Activated naive CD8-positive, alpha-beta T cell (primary cell): ENCODE data around the gene DNAJC4.

Source experiments
- H3K27ac Mint-ChIP-seq: one replicate; pipeline ENCODE4 v1.8.0; 2021; ENCODE audit warnings: mixed read lengths
- H3K27me3 Mint-ChIP-seq: one replicate; pipeline ENCODE4 v1.8.0; 2021; ENCODE audit warnings: mixed read lengths
- H3K36me3 Mint-ChIP-seq: one replicate; pipeline ENCODE4 v1.8.0; 2021; ENCODE audit warnings: mixed read lengths
- H3K4me1 Mint-ChIP-seq: one replicate; pipeline ENCODE4 v1.8.0; 2021; ENCODE audit warnings: low read depth, mixed read lengths
- H3K4me3 Mint-ChIP-seq: one replicate; pipeline ENCODE4 v1.8.0; 2021; ENCODE audit warnings: mild to moderate bottlenecking, mixed read lengths
- H3K9me3 Mint-ChIP-seq: one replicate; pipeline ENCODE4 v1.8.0; 2021; ENCODE audit warnings: low read depth, mixed read lengths

Gene DNAJC4

DNA sequence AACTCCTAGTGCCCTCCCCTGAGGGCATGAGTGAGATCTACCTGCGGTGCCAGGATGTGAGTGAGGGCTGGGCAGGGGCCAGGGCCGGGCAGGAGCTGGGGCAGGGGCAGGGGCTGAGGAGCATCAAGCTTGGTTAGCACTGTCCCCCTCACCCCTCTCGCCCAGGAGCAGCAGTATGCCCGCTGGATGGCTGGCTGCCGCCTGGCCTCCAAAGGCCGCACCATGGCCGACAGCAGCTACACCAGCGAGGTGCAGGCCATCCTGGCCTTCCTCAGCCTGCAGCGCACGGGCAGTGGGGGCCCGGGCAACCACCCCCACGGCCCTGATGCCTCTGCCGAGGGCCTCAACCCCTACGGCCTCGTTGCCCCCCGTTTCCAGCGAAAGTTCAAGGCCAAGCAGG lies 10.1 kb upstream of the DNAJC4 start:
- H3K36me3 Mint-ChIP-seq: no peaks in the 10 kb centered on the region
- no peaks in the 10 kb centered on the region for H3K27me3 Mint-ChIP-seq
- H3K27ac Mint-ChIP-seq: no peak overlapping the region
- H3K4me1 Mint-ChIP-seq: peaks cover 7% of the 10 kb centered on the region
- no peaks in the 10 kb centered on the region for H3K9me3 Mint-ChIP-seq
- no peak overlapping the region for H3K4me3 Mint-ChIP-seq

DNA sequence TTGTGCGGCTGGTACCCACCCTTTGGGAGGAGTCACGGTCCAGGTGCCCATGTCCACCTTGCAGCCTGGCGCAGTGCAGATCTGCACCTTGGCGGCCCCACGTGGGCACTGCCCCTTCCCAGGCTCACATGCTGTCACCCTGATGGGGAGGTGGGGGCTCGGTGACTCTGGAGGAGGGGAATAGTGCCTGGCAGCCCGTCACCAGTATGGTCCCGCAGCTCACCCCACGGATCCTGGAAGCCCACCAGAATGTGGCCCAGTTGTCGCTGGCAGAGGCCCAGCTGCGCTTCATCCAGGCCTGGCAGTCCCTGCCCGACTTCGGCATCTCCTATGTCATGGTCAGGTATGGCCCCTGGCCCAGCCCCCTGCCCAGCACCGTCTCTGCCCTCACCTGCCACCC lies 9.6 kb upstream of the DNAJC4 start:
- Mint-ChIP-seq H3K4me1 (peaks cover 6% of the 10 kb centered on the region), H3K27ac (no peak overlapping the region), H3K4me3 (no peak overlapping the region), H3K9me3 (no peaks in the 10 kb centered on the region), H3K27me3 (no peaks in the 10 kb centered on the region), H3K36me3 (no peaks in the 10 kb centered on the region)

DNA sequence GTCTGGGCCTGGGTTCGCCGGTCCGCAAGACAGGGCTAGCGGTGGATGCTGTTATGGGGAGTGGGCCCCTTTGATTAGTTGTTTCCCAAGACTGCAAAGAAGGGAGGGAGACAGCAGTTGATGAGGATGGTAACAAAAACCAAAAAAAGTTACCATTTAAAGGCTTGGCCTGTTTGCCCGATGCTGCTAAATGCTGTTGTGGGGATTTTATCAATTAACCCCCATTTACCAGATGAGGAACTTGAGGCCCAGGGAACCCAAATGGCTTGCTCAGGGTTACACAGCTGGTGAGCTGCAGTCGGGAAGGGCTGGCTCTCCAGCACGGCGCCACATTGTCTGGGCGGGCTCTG lies 7.7 kb upstream of the DNAJC4 start:
- Mint-ChIP-seq H3K4me1 (peaks cover 9% of the 10 kb centered on the region), H3K27ac (no peak overlapping the region), H3K27me3 (no peaks in the 10 kb centered on the region), H3K4me3 (no peak overlapping the region), H3K36me3 (no peaks in the 10 kb centered on the region), H3K9me3 (no peaks in the 10 kb centered on the region)

DNA sequence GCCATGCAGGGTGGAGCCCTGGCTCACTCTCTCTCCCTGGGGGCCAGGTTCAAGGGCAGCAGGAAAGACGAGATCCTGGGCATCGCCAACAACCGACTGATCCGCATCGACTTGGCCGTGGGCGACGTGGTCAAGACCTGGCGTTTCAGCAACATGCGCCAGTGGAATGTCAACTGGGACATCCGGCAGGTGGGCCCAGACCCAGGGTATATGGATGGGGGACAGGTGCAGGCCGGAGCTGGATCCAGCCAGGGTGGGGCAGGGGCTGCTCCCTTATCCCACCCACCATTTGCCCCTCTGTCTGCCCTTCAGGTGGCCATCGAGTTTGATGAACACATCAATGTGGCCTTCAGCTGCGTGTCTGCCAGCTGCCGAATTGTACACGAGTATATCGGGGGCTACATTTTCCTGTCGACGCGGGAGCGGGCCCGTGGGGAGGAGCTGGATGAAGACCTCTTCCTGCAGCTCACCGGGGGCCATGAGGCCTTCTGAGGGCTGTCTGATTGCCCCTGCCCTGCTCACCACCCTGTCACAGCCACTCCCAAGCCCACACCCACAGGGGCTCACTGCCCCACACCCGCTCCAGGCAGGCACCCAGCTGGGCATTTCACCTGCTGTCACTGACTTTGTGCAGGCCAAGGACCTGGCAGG lies 7.2 kb upstream of the DNAJC4 start:
- no peaks in the 10 kb centered on the region for H3K9me3 Mint-ChIP-seq
- H3K36me3 Mint-ChIP-seq: no peaks in the 10 kb centered on the region
- H3K4me3 Mint-ChIP-seq: no peak overlapping the region
- no peaks in the 10 kb centered on the region for H3K27me3 Mint-ChIP-seq
- H3K27ac Mint-ChIP-seq: no peak overlapping the region
- peaks cover 10% of the 10 kb centered on the region for H3K4me1 Mint-ChIP-seq

DNA sequence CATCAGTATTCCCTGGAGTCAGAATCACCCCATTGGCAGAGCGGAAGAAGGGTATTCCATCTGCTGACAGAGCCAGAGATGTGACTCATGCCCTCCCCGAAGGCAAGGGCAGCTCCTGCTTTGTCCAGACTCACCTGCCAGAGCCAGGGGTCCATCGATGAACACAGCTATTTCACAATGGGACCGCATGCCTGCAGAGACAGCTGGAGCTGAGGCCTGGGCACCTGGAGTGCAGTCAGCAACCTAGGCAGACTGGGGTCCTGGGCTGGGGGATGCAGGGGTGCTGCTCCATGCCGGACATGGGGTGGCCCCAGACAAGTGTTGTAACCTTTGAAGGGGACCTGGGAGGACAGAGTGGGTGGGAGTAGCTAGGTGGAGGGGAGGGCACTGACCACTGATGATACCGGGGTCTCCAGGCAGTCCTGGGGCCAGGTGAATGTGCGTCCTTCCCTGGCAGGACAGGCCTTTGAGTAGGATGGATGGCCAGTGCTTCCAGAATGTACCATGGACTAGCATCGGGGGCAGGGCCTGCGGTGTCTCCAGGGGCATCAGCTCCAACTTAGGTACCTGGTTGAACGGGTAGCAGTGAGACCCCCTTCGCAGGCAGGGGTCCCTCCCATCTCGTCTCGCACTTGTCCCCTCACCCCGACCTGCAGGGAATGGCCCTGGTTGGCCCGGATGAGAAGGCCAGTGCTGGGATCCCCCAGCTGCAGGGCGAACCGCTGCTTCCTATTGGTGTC lies 6.0 kb upstream of the DNAJC4 start:
- H3K4me3 Mint-ChIP-seq: peak overlapping the region; percentile 88
- no peaks in the 10 kb centered on the region for H3K27me3 Mint-ChIP-seq
- H3K27ac Mint-ChIP-seq: no peak overlapping the region
- no peaks in the 10 kb centered on the region for H3K36me3 Mint-ChIP-seq
- H3K4me1 Mint-ChIP-seq: peaks cover 12% of the 10 kb centered on the region
- H3K9me3 Mint-ChIP-seq: no peaks in the 10 kb centered on the region

DNA sequence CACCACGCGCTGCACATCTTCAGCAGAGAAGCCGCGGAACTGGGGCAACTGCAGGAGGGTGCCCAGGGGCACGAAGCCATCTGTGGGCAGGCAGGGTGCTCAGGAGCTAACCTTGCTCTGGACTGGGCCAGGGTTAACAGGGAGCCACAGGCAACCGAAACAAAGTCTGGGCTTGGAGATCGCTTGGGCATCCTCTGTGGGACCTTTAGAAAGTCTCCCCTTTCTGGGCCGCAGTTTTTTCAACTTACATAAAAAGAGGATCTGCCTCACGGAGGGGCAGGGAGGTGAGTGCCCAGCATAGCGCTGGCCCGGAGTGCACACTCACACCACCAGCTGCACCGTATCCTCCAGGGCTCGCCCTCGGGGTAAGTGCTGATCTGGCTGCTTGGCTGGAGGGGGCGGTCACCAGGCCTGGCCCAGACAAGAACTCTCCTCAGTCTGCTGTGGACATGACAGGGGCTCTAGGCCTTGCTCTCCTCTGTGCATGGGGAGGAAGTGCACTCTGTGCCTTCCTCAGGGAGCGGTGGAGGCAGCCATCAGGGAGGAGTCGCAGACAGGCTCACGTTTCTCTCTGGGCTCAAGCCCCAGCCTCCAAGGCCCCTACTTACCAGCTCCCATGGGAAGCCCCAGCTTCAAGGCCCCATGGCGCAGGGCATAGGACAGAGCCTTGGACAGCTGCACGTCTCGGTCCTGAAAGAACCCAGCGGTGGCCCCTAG lies 5.3 kb upstream of the DNAJC4 start:
- Mint-ChIP-seq H3K4me1 (peaks cover 20% of the 10 kb centered on the region), H3K27ac (no peak overlapping the region), H3K27me3 (no peaks in the 10 kb centered on the region), H3K36me3 (no peaks in the 10 kb centered on the region), H3K9me3 (no peaks in the 10 kb centered on the region), H3K4me3 (peak overlapping the region; percentile 88)

DNA sequence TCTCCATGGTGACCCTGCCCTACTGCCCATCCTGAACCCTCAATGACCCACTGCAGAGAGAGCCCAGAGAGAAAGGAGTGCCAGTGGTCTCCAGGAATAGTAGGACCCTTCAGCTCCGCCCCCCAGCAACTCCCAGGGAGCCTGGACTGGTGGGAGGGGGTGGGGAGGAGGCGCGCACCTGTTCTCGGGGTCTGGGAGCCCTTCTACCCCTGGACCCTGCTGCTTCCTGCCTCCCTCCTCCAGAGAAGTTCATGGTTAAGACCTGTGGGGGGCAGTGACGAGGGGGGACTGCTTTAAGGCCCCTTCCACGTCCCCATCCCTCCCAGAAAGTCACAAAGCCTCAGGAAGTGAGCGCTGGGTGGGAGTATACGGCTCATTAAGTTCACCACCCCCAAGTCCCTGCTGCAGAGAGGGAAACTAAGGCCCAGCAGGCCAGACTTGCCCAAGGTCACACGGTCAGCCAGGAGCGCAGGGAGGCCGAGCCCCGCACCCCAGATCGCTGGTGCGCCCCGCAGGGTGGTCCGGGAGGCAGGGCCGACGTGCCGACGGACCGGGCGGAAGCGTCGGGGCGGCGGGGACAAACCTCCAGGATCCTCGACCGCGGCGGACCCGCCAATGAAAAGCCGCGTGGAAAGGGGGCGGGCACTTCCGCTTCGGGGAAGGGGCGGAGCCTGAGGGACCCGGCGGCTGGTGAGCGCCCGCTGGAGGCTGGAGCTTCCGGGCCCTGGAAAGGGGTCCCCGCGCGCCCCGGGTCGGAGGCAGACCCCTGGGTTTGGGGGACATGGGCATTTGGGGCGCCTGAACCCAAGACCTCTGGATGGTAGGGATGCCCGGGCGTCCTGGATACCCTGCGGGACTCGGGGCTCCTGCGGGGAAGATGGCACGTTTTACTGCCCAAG lies 4.5 kb upstream of the DNAJC4 start, which contains the start of the genes NUDT22 and TRPT1:
Gene NUDT22, plus strand, starts transcription at position 667 of the 899 bp plus-strand sequence. CDS start 379 bp downstream, outside the sequence.
Gene TRPT1, minus strand, starts transcription at position 579 of the 899 bp plus-strand sequence. Its CDS starts 326 bp downstream, at position 253.
- H3K36me3 Mint-ChIP-seq: no peaks in the 10 kb centered on the region
- peaks cover 21% of the 10 kb centered on the region for H3K4me1 Mint-ChIP-seq
- peak within 1 kb of the TSS; percentile 86 for H3K27ac Mint-ChIP-seq
- H3K4me3 Mint-ChIP-seq: peak within 1 kb of the TSS; percentile 88
- no peaks in the 10 kb centered on the region for H3K9me3 Mint-ChIP-seq
- no peaks in the 10 kb centered on the region for H3K27me3 Mint-ChIP-seq

DNA sequence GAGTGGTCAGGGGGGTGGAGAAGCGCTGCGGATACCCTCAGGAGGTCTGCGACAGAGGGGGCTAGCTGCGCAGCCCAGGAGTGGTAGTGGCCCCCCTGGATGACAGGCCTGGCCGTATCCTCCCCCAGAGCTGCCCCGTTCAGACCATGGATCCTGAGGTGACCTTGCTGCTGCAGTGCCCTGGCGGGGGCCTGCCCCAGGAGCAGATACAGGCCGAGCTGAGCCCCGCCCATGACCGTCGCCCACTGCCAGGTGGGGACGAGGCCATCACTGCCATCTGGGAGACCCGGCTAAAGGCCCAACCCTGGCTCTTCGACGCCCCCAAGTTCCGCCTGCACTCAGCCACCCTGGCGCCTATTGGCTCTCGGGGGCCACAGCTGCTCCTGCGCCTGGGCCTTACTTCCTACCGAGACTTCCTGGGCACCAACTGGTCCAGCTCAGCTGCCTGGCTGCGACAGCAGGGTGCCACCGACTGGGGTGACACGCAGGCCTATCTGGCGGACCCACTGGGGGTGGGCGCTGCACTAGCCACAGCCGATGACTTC lies 3.8 kb upstream of the DNAJC4 start:
- no peaks in the 10 kb centered on the region for H3K27me3 Mint-ChIP-seq
- peak overlapping the region; percentile 88 for H3K4me3 Mint-ChIP-seq
- H3K36me3 Mint-ChIP-seq: no peaks in the 10 kb centered on the region
- no peaks in the 10 kb centered on the region for H3K9me3 Mint-ChIP-seq
- peaks cover 24% of the 10 kb centered on the region for H3K4me1 Mint-ChIP-seq
- H3K27ac Mint-ChIP-seq: peak overlapping the region; percentile 69

DNA sequence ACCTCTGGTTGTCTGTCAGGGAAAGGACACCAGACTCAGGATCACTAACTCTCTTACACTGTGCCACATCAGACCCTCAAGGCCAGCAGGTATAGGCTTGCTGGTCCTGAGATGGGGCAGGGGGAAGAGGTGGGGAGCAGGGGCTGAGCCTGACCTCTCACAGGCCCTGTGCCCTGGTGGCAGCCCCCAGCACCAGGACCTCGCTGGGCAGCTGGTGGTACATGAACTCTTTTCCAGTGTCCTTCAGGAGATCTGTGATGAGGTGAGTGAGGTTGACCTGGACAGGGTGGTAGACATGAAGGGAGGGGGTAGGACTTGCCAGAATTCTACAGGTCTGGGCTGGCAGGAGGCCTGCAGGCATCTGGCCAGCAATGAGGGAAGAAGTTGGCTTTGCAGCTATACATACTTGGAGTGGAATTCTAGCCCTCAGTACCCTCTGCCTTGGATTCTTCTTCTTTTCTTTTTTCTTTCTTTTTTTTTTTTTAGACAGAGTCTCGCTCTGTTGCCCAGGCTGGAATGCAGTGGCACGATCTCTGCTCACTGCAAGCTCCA lies 2.9 kb upstream of the DNAJC4 start:
- Mint-ChIP-seq H3K4me3 (peak overlapping the region; percentile 88), H3K27ac (peak overlapping the region; percentile 69), H3K27me3 (no peaks in the 10 kb centered on the region), H3K36me3 (no peaks in the 10 kb centered on the region), H3K4me1 (peaks cover 32% of the 10 kb centered on the region), H3K9me3 (no peaks in the 10 kb centered on the region)

DNA sequence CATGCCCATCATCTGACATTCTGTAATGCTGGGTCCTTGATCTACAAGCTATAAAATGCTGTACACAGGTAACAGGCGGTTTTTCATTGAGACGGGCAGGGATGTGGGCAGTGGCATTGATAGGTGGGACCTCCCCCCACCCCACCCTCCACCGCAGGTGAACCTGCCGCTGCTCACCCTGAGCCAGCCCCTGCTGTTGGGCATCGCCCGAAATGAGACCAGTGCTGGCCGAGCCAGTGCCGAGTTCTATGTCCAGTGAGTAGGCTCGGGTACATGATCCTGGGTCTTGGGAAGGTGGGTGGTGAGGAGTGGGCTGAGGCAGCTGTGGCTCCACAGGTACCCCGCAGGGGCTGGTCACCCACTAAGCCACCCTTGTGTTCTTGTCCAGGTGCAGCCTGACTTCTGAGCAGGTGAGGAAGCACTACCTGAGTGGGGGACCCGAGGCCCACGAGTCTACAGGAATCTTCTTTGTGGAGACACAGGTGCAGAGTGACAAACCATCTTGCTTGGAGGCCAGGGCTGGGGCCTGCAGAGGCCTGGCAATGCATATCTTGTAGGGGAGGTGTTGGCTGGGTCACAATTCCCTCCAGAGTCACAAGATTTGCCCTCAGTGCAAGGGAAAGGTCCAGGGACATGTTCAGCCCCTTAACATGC lies 1.1 kb upstream of the DNAJC4 start:
- H3K4me3 Mint-ChIP-seq: peak overlapping the region; percentile 88
- H3K27ac Mint-ChIP-seq: peak overlapping the region; percentile 46
- H3K9me3 Mint-ChIP-seq: no peaks in the 10 kb centered on the region
- H3K4me1 Mint-ChIP-seq: peaks cover 42% of the 10 kb centered on the region
- H3K27me3 Mint-ChIP-seq: no peaks in the 10 kb centered on the region
- no peaks in the 10 kb centered on the region for H3K36me3 Mint-ChIP-seq

DNA sequence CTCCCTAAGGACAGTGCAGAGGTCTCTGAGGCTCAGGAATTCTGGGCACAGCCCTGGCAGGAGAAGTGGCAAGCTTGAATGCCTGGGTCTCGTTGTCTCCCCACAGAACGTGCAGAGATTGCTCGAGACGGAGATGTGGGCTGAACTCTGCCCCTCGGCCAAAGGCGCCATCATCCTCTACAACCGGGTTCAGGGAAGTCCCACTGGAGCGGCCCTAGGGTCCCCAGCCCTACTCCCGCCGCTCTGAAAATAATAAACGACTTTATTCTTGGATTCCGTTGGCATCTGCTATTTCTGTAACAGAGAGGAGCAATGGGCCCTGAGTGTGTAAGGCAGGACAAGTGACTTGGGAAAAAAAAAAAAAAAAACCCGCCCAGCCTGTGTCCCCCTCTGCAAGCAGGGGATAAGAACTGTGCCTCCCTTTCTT lies 591 bp upstream of the DNAJC4 start:
- Mint-ChIP-seq H3K27me3 (no peaks in the 10 kb centered on the region), H3K4me3 (peak overlapping the region; percentile 80), H3K36me3 (no peaks in the 10 kb centered on the region), H3K27ac (peak overlapping the region; percentile 75), H3K4me1 (peaks cover 42% of the 10 kb centered on the region), H3K9me3 (no peaks in the 10 kb centered on the region)

DNA sequence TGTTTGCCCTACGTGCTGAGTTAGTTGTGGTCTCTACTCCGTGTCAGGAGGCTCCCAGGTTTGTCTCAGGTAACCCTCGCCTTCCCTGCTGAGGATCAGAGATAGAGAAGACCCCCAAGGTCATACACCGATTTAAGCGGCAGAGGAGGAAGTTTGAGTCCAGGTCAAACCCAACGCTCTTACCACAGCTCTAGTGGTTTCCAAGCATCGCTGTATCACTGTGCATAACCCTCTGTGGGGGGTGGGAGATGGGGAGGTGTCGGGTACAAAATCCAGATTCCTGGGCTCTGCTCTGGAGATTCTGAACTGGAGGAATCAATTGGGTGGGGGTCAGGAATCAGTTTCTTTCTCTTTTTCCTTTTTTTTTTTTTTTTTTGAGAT lies 627 bp downstream of the DNAJC4 start:
- H3K27me3 Mint-ChIP-seq: no peaks in the 10 kb centered on the region

DNA sequence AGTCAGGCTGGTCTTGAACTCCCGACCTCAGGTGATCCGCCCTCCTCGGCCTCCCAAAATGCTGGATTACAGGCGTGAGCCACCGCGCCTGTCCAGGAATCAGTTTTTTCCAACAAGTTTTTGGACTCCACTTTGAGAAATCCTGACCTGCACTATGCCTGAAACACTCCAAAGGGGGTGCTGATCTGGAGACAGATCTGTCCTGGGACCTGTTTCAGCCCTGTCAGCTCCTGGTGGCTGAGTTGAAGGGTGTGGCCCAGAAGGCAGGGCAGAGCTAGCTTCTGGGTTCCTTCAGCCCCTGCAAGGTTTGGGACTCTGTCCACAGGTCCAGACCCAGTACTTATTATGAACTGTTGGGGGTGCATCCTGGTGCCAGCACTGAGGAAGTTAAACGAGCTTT lies 1.2 kb downstream of the DNAJC4 start:
- H3K36me3 Mint-ChIP-seq: no peaks in the 10 kb centered on the region
- H3K4me1 Mint-ChIP-seq: peaks cover 44% of the 10 kb centered on the region
- H3K9me3 Mint-ChIP-seq: no peaks in the 10 kb centered on the region
- no peaks in the 10 kb centered on the region for H3K27me3 Mint-ChIP-seq
- no peak overlapping the region for H3K27ac Mint-ChIP-seq
- peak overlapping the region; percentile 80 for H3K4me3 Mint-ChIP-seq

More for the DNA sequence above, 627 bp downstream of the DNAJC4 start:
- no peaks in the 10 kb centered on the region for H3K9me3 Mint-ChIP-seq
- H3K27ac Mint-ChIP-seq: peak overlapping the region; percentile 84
- peak overlapping the region; percentile 80 for H3K4me3 Mint-ChIP-seq
- H3K36me3 Mint-ChIP-seq: no peaks in the 10 kb centered on the region
- H3K4me1 Mint-ChIP-seq: peaks cover 44% of the 10 kb centered on the region
